ENCODE data around the gene STARD8.

Gene STARD8

GRCh38 chrX:68697465-68698125, 50.1 kb downstream of the STARD8 start:
- no peak overlapping the region for H3K4me3 ChIP-seq (ENCODE audit: low read length)
- no peak for TF ChIP-seq CTCF (IDR thresholded peaks at IDR 0.05; ENCODE audit: insufficient read depth, low read depth, low read length, missing control alignments)

GRCh38 chrX:68698942-68699341, 51.5 kb downstream of the STARD8 start:
- no peak for DNase-seq (ENCODE audit: low read depth)
- TF ChIP-seq CTCF (IDR thresholded peaks at IDR 0.05; ENCODE audit: insufficient read depth, low read depth, low read length, missing control alignments), result no peak
- H3K4me3 ChIP-seq (ENCODE audit: low read length), result no peak overlapping the region

More at GRCh38 chrX:68697465-68698125, 50.1 kb downstream of the STARD8 start:
- no peak for DNase-seq (ENCODE audit: low read depth)

- TF ChIP-seq CTCF (IDR thresholded peaks at IDR 0.05; ENCODE audit: insufficient read depth, low read depth, low read length, missing control alignments), result no peak
- peak; percentile 22 for DNase-seq (ENCODE audit: low read depth)
- no peak overlapping the region for H3K4me3 ChIP-seq (ENCODE audit: low read length)
These were observed 52.7 kb downstream of the STARD8 start for GRCh38 chrX:68699960-68700746.

GRCh38 chrX:68703369-68703768, 55.9 kb downstream of the STARD8 start:
- TF ChIP-seq CTCF (IDR thresholded peaks at IDR 0.05; ENCODE audit: insufficient read depth, low read depth, low read length, missing control alignments), result no peak
- H3K4me3 ChIP-seq (ENCODE audit: low read length), result no peak overlapping the region
- DNase-seq (ENCODE audit: low read depth), result no peak

GRCh38 chrX:68703846-68704245, 56.4 kb downstream of the STARD8 start:
- no peak for TF ChIP-seq CTCF (IDR thresholded peaks at IDR 0.05; ENCODE audit: insufficient read depth, low read depth, low read length, missing control alignments)
- no peak overlapping the region for H3K4me3 ChIP-seq (ENCODE audit: low read length)

GRCh38 chrX:68705986-68706385, 58.5 kb downstream of the STARD8 start:
- no peak for DNase-seq (ENCODE audit: low read depth)
- TF ChIP-seq CTCF (IDR thresholded peaks at IDR 0.05; ENCODE audit: insufficient read depth, low read depth, low read length, missing control alignments), result no peak
- no peak overlapping the region for H3K4me3 ChIP-seq (ENCODE audit: low read length)

More at GRCh38 chrX:68703846-68704245, 56.4 kb downstream of the STARD8 start:
- no peak for DNase-seq (ENCODE audit: low read depth)
